Stomach (tissue), 9 donors: Measurements from ENCODE around the gene DMRT2. TPM values are rescaled to one million over a fixed set of nuclear protein-coding genes. Genes with fewer than 3 reads are reported as not detected.

Source experiments
- DNase-seq, 2 donors: peaks; one replicate each; pipeline versions ENCODE4 v3.0.0 to v3.0.0-alpha.2; 2013 to 2019
- H3K27ac ChIP-seq, 5 donors: fragments of 200-600 bp in 4 of 5; sonication (generic) in 4 of 5; one replicate each; pipeline ENCODE4 v1.5.1; 2013 to 2019; ENCODE audit warnings: mild to moderate bottlenecking in 1 of 5, moderate library complexity in 1 of 5
- H3K27me3 ChIP-seq, 3 donors: fragments of 200-600 bp; sonication (generic); one replicate each; pipeline ENCODE4 v1.5.1; 2017 to 2019; ENCODE audit warnings: mixed run types in 1 of 3
- H3K36me3 ChIP-seq, 4 donors: fragments of 200-600 bp; sonication (generic); 1 replicate in 3 of 4; 2 replicates in 1 of 4; pipeline ENCODE4 v1.5.1; 2016 to 2019
- H3K4me1 ChIP-seq, 4 donors: fragments of 200-600 bp; sonication (generic); one replicate each; pipeline ENCODE4 v1.5.1; 2016 to 2019
- H3K4me3 ChIP-seq, 4 donors: fragments of 200-600 bp; sonication (generic) in 3 of 4; one replicate each; pipeline ENCODE4 v1.5.1; 2016 to 2019; ENCODE audit warnings: mild to moderate bottlenecking in 1 of 4
- H3K9me3 ChIP-seq, 4 donors: fragments of 200-600 bp; sonication (generic); one replicate each; pipeline ENCODE4 v1.5.1; 2016 to 2019
- CTCF ChIP-seq, 7 experiments: fragments of 450-650 bp in 4 of 7; fragments of 200-600 bp in 3 of 7; sonication (generic) in 3 of 7; IDR thresholded peaks; one replicate each; pipeline ENCODE4 v1.5.1; 2016 to 2019; ENCODE audit warnings: antibody characterized with exemption in 7 of 7, control low read depth in 2 of 7, mild to moderate bottlenecking in 1 of 7
- EP300 ChIP-seq: sonication (generic); formaldehyde crosslinking; IDR thresholded peaks from one replicate; pipeline ENCODE4 v1.6.1; 2017; ENCODE audit warnings: antibody characterized with exemption
- POLR2A ChIP-seq, 4 donors: fragments of 450-650 bp; IDR thresholded peaks; one replicate each; pipeline ENCODE4 v1.6.1; 2016; ENCODE audit warnings: antibody characterized with exemption in 4 of 4, control low read depth in 2 of 4, mild to moderate bottlenecking in 1 of 4, moderate library complexity in 1 of 4
- POLR2AphosphoS5 ChIP-seq, 3 donors: sonication (generic); formaldehyde crosslinking; IDR thresholded peaks; one replicate each; pipeline ENCODE4 v1.6.1; 2016; ENCODE audit warnings: antibody characterized with exemption in 3 of 3
- WGBS, 5 donors: extraction: QIAGEN DNeasy Blood & Tissue Kit in 3 of 5; methylation state at CpG; one replicate each; pipeline versions ENCODE4 v1.1.5 to v1.1.7; 2013 to 2018; 5-methylcytosine and 5-hydroxymethylcytosine counted together
- intact Hi-C: fragments of 100-400 bp; cut with DNase I; formaldehyde crosslinking; loops from one replicate; pipeline ENCODE4 v1.15.1; 2023; ENCODE audit warnings: low total_unique reads
- polyA plus RNA-seq, 3 donors: library from polyadenylated mRNA; stranded (reverse); fragments of 200-250 nt; gene quantifications; one replicate each; pipeline ENCODE4 v1.2.3, GENCODE V29; 2013
- total RNA-seq, 5 donors: library from RNA; depleted of rRNA; stranded (reverse); fragments of >200 nt; gene quantifications; one replicate each; pipeline versions ENCODE4 v1.1.0 to v1.2.3, GENCODE V29; 2014 to 2016
- donor health status: healthy with polysubstance abuse.
- donor health status: Bipolar disorder and iron deficiency.
- donor health status: healthy.

The DMRT2 gene
- total and polyA plus RNA-seq, 8 donors, result 0.08 to 23.2 (median 2.3) TPM; not detected in 5

- Histone ChIP-seq H3K4me3 (no peak overlapping the region), H3K4me1 (peaks cover 21 to 38% (median 29%) of the 10 kb centered on the region in 4 donors), H3K27me3 (peaks cover 29 to 96% (median 62%) of the 10 kb centered on the region in 3 donors), H3K27ac (no peak overlapping the region), H3K36me3 (no peaks in the 10 kb centered on the region), H3K9me3 (peaks cover 0 to 13% (median 1%) of the 10 kb centered on the region in 4 donors)
- 26 to 30% (median 27%) methylated on average over 10 of the region's 10 CpGs for WGBS, 5 donors
- TF ChIP-seq POLR2A (IDR thresholded peaks at IDR 0.05), result no peak
- TF ChIP-seq EP300, result no peak
- no peak for TF ChIP-seq CTCF (IDR thresholded peaks at IDR 0.05)
- no peak for TF ChIP-seq POLR2AphosphoS5 (IDR thresholded peaks at IDR 0.05)
- intact Hi-C loops, result no loop called here
- no peak for DNase-seq
Measured at GRCh38 chr9:1053986-1054425, 3.8 kb downstream of the DMRT2 start.

- WGBS, 5 donors, result 19 to 32% (median 24%) methylated on average over 5 of the region's 5 CpGs
- peaks cover 24 to 89% (median 52%) of the 10 kb centered on the region in 3 donors for H3K27me3 ChIP-seq
- no peak overlapping the region for H3K27ac ChIP-seq
- H3K4me3 ChIP-seq, result no peak overlapping the region
- no peak for DNase-seq
- H3K4me1 ChIP-seq, result peaks cover 18 to 30% (median 23%) of the 10 kb centered on the region in 4 donors
- TF ChIP-seq CTCF (IDR thresholded peaks at IDR 0.05), result no peak
- no peak for TF ChIP-seq POLR2A (IDR thresholded peaks at IDR 0.05)
- TF ChIP-seq POLR2AphosphoS5 (IDR thresholded peaks at IDR 0.05), result no peak
- TF ChIP-seq EP300, result no peak
- peaks cover 0 to 6% (median 0%) of the 10 kb centered on the region in 4 donors for H3K9me3 ChIP-seq
- intact Hi-C loops, result no loop called here
- H3K36me3 ChIP-seq, result no peaks in the 10 kb centered on the region
Measured at GRCh38 chr9:1055166-1055565, 5.0 kb downstream of the DMRT2 start.

GRCh38 chr9:1057910-1058309, 7.8 kb downstream of the DMRT2 start:
- no peak for TF ChIP-seq POLR2A (IDR thresholded peaks at IDR 0.05)
- TF ChIP-seq CTCF (IDR thresholded peaks at IDR 0.05), result no peak
- TF ChIP-seq EP300, result no peak
- no peak for TF ChIP-seq POLR2AphosphoS5 (IDR thresholded peaks at IDR 0.05)
- intact Hi-C loops, result no loop called here
- Histone ChIP-seq H3K27me3 (peaks cover 9 to 70% (median 24%) of the 10 kb centered on the region in 3 donors), H3K36me3 (no peaks in the 10 kb centered on the region), H3K27ac (no peak overlapping the region), H3K9me3 (no peaks in the 10 kb centered on the region), H3K4me1 (peaks cover 0 to 2% (median 2%) of the 10 kb centered on the region in 4 donors), H3K4me3 (no peak overlapping the region)
- 51 to 60% (median 53%) methylated on average over 3 of the region's 3 CpGs for whole genome bisulfite sequencing, 5 donors
- DNase-seq, result no peak

- Histone ChIP-seq H3K4me3 (no peak overlapping the region), H3K27me3 (peaks cover 0 to 59% (median 14%) of the 10 kb centered on the region in 3 donors), H3K4me1 (no peaks in the 10 kb centered on the region), H3K27ac (no peak overlapping the region), H3K9me3 (no peaks in the 10 kb centered on the region), H3K36me3 (no peaks in the 10 kb centered on the region)
- WGBS, 5 donors, result 77 to 84% (median 79%) methylated on average over 6 of the region's 6 CpGs
- intact Hi-C loops, result no loop called here
- no peak for DNase-seq
- TF ChIP-seq POLR2A (IDR thresholded peaks at IDR 0.05), result no peak
- TF ChIP-seq EP300, result no peak
- no peak for TF ChIP-seq CTCF (IDR thresholded peaks at IDR 0.05)
- TF ChIP-seq POLR2AphosphoS5 (IDR thresholded peaks at IDR 0.05), result no peak
Measured at GRCh38 chr9:1058826-1059487, 8.8 kb downstream of the DMRT2 start.
